Thymus (tissue), 11 donors: ENCODE data around the gene HTR4. TPM values are rescaled to one million over a fixed set of nuclear protein-coding genes. Genes with fewer than 3 reads are reported as not detected.

ENCODE experiments used
- DNase-seq, 9 donors: peaks; one replicate each; pipeline ENCODE4 v3.0.0-alpha.2; 2013; ENCODE audit warnings: low spot score in 9 of 9, low read depth in 6 of 9, missing footprints in 1 of 9
- H3K27ac ChIP-seq, 2 donors: one replicate each; pipeline ENCODE4 v1.5.1; 2013; ENCODE audit warnings: control low read depth in 1 of 2, low read depth in 1 of 2, low read length in 1 of 2, mild to moderate bottlenecking in 1 of 2, moderate library complexity in 1 of 2
- H3K27me3 ChIP-seq, 2 donors: one replicate each; pipeline ENCODE4 v1.5.1; 2013; ENCODE audit warnings: low read length in 1 of 2; ENCODE audit not compliant: control insufficient read depth in 2 of 2, insufficient read depth in 1 of 2
- H3K36me3 ChIP-seq, 2 donors: one replicate each; pipeline ENCODE4 v1.5.1; 2013; ENCODE audit warnings: low read length in 1 of 2, mild to moderate bottlenecking in 1 of 2, moderate library complexity in 1 of 2; ENCODE audit not compliant: control insufficient read depth in 2 of 2, insufficient read depth in 2 of 2
- H3K4me1 ChIP-seq, 2 donors: one replicate each; pipeline ENCODE4 v1.5.1; 2013; ENCODE audit warnings: low read length in 2 of 2; ENCODE audit not compliant: control insufficient read depth in 2 of 2, insufficient read depth in 2 of 2
- H3K4me3 ChIP-seq, 2 donors: one replicate each; pipeline ENCODE4 v1.5.1; 2013; ENCODE audit warnings: low read length in 2 of 2, control low read depth in 1 of 2, mild to moderate bottlenecking in 1 of 2
- H3K9me3 ChIP-seq, 2 donors: one replicate each; pipeline ENCODE4 v1.5.1; 2013; ENCODE audit warnings: low read length in 1 of 2, mild to moderate bottlenecking in 1 of 2; ENCODE audit not compliant: control insufficient read depth in 2 of 2, insufficient read depth in 1 of 2
- WGBS: extraction: QIAGEN DNeasy Blood & Tissue Kit; methylation state at CpG from one replicate; pipeline ENCODE4 v1.1.7; 2013; 5-methylcytosine and 5-hydroxymethylcytosine counted together
- polyA plus RNA-seq: library from polyadenylated mRNA; stranded (reverse); fragments of 200-250 nt; gene quantifications from one replicate; pipeline ENCODE4 v1.2.3, GENCODE V29; 2013
- total RNA-seq: library from RNA; stranded (reverse); fragments of 120-200 nt; gene quantifications from one replicate; pipeline ENCODE4 v1.2.4, GENCODE V29; 2013
- donor health status: healthy.

The HTR4 gene
- total and polyA plus RNA-seq, 2 donors, result 0.05 TPM; not detected in 1

GRCh38 chr5:148595697-148596096 is 58.6 kb downstream of the HTR4 start:
- no peak for DNase-seq

DNA sequence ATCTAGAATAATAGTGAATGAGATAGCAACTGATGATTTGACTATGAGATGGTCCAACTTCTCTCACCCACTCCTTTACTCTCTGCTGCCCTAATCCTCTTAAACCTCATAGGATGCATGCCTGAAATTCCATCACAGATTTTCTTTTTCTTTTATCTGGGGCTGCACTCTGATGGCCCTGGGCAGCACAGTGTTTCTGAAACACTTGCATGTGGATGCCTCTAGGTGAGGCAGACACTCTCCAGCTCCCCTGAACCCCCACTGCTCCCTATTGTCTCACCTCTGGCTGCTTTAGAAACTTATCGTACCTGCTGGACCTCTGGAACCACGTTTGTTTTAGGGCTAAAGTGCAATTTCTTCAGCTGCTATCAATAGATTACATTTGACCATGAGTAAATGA is 67.5 kb downstream of the HTR4 start:
- no peak for DNase-seq
- 50% methylated on average over 2 of the region's 2 CpGs for WGBS
- H3K9me3 ChIP-seq, result no peaks in the 10 kb centered on the region
- no peaks in the 10 kb centered on the region for H3K4me1 ChIP-seq
- H3K36me3 ChIP-seq, result no peaks in the 10 kb centered on the region
- no peak overlapping the region for H3K27ac ChIP-seq
- H3K27me3 ChIP-seq, result no peaks in the 10 kb centered on the region
- no peak overlapping the region for H3K4me3 ChIP-seq

More at GRCh38 chr5:148595697-148596096, 58.6 kb downstream of the HTR4 start:
- H3K4me1 ChIP-seq, result no peaks in the 10 kb centered on the region
- no peaks in the 10 kb centered on the region for H3K36me3 ChIP-seq
- whole genome bisulfite sequencing, result 97% methylated on average over 5 of the region's 5 CpGs
- H3K27ac ChIP-seq, result no peak overlapping the region
- no peak overlapping the region for H3K4me3 ChIP-seq
- H3K9me3 ChIP-seq, result no peaks in the 10 kb centered on the region
- no peaks in the 10 kb centered on the region for H3K27me3 ChIP-seq

- Histone ChIP-seq H3K36me3 (no peaks in the 10 kb centered on the region), H3K4me3 (no peak overlapping the region), H3K4me1 (no peaks in the 10 kb centered on the region), H3K9me3 (no peaks in the 10 kb centered on the region), H3K27ac (no peak overlapping the region), H3K27me3 (no peaks in the 10 kb centered on the region)
- no peak for DNase-seq
These were observed 68.3 kb downstream of the HTR4 start for GRCh38 chr5:148585988-148586387.

- Histone ChIP-seq H3K36me3 (no peaks in the 10 kb centered on the region), H3K4me1 (no peaks in the 10 kb centered on the region), H3K9me3 (no peaks in the 10 kb centered on the region), H3K27ac (no peak overlapping the region), H3K4me3 (no peak overlapping the region), H3K27me3 (no peaks in the 10 kb centered on the region)
- no peak for DNase-seq
These were observed 70.2 kb downstream of the HTR4 start for GRCh38 chr5:148584103-148584502.

- H3K4me3 ChIP-seq, result no peak overlapping the region
- H3K4me1 ChIP-seq, result no peaks in the 10 kb centered on the region
- no peak overlapping the region for H3K27ac ChIP-seq
- 91% methylated on average over 2 of the region's 2 CpGs for WGBS
- H3K9me3 ChIP-seq, result no peaks in the 10 kb centered on the region
- H3K27me3 ChIP-seq, result no peaks in the 10 kb centered on the region
- H3K36me3 ChIP-seq, result no peaks in the 10 kb centered on the region
- DNase-seq, result no peak
These were observed 70.8 kb downstream of the HTR4 start for GRCh38 chr5:148583421-148583965.

GRCh38 chr5:148574167-148574566 is 80.2 kb downstream of the HTR4 start:
- DNase-seq, result no peak
- 76% methylated on average over 4 of the region's 4 CpGs for WGBS
- H3K36me3 ChIP-seq, result no peaks in the 10 kb centered on the region
- no peaks in the 10 kb centered on the region for H3K27me3 ChIP-seq
- no peaks in the 10 kb centered on the region for H3K9me3 ChIP-seq
- H3K27ac ChIP-seq, result no peak overlapping the region
- no peak overlapping the region for H3K4me3 ChIP-seq
- H3K4me1 ChIP-seq, result no peaks in the 10 kb centered on the region

DNA sequence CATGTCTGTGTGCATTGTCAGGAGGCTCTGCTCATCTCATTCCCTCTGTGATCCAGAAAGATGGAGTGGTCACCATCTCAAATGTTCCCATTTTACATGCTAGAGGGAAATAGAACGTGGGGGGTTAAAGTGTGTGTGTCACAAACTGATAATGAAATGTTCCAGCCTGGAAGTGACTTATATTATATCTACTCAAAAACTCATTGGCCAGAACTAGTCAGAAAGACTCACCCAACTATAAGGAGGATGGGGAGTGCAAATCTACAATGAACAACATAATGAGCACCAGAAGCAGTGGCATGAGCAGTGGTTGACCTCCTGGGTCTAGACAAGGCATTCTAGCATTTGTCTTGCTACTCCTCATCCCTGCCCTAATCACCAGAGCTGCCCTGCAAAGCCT is 81.0 kb downstream of the HTR4 start:
- Histone ChIP-seq H3K36me3 (no peaks in the 10 kb centered on the region), H3K27me3 (no peaks in the 10 kb centered on the region), H3K4me1 (no peaks in the 10 kb centered on the region), H3K9me3 (no peaks in the 10 kb centered on the region), H3K4me3 (no peak overlapping the region), H3K27ac (no peak overlapping the region)
- DNase-seq, result no peak
- WGBS, result 82% methylated on average over 1 of the region's 1 CpG

DNA sequence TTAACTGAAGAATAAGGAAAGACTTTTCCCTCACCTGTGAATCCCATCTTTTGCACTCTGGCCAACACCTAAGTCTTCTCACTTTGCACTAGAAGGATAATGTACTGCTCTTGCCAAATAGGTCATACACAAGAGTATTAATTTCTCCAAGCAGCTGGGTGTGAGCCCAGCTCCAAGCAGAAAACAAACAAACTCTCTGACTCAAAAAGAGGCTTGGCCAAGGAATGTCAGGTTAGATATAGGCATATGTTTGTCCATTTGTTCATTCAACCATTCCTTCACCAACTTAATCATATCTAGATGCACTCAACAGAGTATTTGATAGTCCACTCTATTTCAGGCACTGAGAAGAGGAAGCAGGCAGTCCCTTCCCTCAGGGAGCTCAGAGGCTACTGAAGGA is 84.4 kb downstream of the HTR4 start:
- Histone ChIP-seq H3K36me3 (no peaks in the 10 kb centered on the region), H3K27me3 (no peaks in the 10 kb centered on the region), H3K9me3 (no peaks in the 10 kb centered on the region), H3K4me1 (no peaks in the 10 kb centered on the region), H3K4me3 (no peak overlapping the region), H3K27ac (no peak overlapping the region)
- DNase-seq, result no peak

DNA sequence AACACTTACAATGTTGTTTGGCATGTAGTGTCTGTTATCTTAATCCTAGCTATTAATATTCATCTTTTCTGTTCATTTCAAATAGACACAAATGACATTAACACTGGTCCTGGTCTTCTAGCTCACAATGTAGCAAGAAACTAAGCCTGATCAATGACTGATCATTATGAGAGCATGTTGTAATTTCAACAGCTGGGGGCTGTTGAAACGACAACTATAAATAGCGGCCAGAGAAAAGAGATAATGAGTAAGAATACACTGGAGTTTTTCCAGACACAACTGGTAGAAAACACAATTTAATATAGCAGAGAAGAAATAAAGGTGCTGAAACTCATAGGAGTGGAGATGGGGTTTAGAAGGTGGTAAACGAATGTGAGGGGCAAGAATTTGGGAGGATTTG is 89.2 kb downstream of the HTR4 start:
- no peaks in the 10 kb centered on the region for H3K36me3 ChIP-seq
- H3K27ac ChIP-seq, result no peak overlapping the region
- H3K4me1 ChIP-seq, result no peaks in the 10 kb centered on the region
- no peaks in the 10 kb centered on the region for H3K27me3 ChIP-seq
- no peak overlapping the region for H3K4me3 ChIP-seq
- no peak for DNase-seq
- WGBS, result 93% methylated on average over 3 of the region's 3 CpGs
- H3K9me3 ChIP-seq, result no peaks in the 10 kb centered on the region

DNA sequence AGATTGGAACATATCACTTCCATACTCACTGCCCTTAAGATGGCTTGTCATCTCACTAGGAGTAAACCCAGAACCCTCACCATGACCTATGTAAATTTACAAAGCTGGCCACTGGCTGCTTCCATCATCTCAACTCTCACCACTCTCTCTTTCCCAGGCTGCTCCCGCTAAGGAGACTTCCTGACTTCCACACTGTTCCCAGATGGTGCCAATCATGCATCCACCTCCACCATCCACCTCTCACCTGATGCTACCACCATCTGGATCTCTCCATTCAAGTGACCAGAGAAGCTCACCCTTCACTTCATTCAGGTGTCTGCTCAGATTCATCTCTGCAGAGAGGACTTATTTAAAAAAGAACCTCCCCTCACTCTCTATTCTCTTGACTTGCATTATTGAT is 91.3 kb downstream of the HTR4 start:
- H3K36me3 ChIP-seq, result no peaks in the 10 kb centered on the region
- H3K27ac ChIP-seq, result no peak overlapping the region
- 96% methylated on average over 1 of the region's 1 CpG for WGBS
- H3K4me1 ChIP-seq, result no peaks in the 10 kb centered on the region
- DNase-seq, result no peak
- no peak overlapping the region for H3K4me3 ChIP-seq
- no peaks in the 10 kb centered on the region for H3K9me3 ChIP-seq
- H3K27me3 ChIP-seq, result no peaks in the 10 kb centered on the region
